GM19025 (cell line): Measurements from ENCODE around the gene CPED1.
A peak's percentile ranks its signal among the peaks of the same experiment; 100 is the strongest.
"Not testable (repeated sequence)": the region's sequence is repeated elsewhere in the genome, so short reads cannot be mapped to it uniquely, and the experiment has no call there.

Experiments used
- ATAC-seq: cut with Tn5 transposase; IDR thresholded peaks from one replicate; pipeline ENCODE4 v1.9.1; 2021; ENCODE audit warnings: mild to moderate bottlenecking, low read depth, moderate library complexity; ENCODE audit not compliant: unreplicated experiment

The CPED1 gene

DNA sequence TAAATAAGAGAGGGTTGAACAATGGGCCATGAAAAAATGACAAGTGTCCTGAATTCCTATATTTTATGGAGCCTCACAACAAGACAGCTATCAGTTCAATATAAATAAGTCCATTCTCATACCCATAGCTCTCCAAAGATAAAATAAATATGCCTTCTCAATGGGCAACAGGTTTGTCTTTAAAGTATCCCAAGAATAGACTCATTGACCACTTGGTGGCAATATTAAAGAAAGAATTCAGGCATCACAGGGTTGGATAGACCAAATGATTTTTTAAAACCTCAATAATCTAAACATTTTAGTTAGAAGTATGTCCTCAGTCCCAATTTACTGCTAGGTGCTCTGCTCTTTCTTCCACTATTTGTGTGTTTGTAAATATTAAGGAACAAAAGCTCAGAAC is 175.2 kb downstream of the CPED1 start:
- no peak for ATAC-seq

- ATAC-seq: no peak
Observed at GRCh38 chr7:121164247-121164646, 175.7 kb downstream of the CPED1 start.

DNA sequence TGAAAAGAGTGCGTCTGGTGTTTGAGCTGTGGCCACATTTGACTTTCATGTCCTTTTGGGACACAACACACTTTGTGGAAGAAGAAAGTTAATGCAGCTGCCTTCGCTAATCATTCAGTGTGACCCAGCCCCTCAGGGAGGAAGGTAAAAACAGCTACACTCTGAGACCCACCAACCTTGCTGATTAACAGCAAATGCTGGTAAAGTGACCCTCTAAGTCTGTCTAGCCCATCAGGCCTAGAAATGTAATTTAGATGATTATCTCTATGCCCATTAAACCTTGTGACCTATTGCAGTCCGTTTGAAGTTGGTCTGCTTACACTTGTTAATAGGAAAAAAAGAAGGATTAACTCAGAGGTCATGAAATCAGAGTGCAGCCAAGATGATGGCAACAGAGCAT is 178.4 kb downstream of the CPED1 start:
- ATAC-seq: no peak

DNA sequence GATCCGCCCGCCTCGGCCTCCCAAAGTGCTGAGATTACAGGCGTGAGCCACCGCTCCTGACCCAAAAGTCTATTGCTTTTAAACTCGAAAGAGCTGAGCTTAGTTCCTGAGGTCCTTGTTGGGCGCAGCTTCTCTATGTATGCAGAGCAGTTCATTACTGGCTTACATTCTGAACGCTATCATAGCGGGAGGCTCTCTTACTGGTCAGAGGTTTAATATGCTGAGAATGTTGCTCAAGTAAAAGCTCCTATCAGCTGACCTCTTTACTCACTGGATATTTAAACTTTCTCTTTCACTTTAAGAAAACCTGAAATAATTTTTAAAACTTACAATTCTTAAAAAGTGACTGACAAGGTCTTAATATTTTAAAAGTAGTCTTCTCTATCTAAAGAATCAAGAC is 179.5 kb downstream of the CPED1 start:
- no peak for ATAC-seq

DNA sequence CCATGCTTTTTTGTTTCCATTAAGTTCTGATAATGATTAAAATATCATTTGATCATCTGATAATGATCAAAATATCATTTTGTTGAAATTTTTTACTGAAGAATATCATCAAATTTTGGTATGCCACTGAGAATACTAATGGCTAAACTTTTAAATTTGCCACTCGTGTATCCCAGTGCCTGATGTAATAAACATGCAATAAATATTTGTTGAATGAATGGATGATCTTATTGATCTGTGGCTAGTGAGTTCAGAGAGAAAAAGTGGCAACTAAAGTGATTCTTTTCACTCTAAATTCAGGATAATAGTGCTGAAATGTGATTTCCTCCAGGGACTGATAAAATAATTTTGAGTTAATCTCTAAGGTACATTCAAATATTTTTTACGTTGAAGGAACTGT is 181.0 kb downstream of the CPED1 start:
- ATAC-seq: no peak

- no peak for ATAC-seq
Observed at GRCh38 chr7:121172484-121172883, 184.0 kb downstream of the CPED1 start.

DNA sequence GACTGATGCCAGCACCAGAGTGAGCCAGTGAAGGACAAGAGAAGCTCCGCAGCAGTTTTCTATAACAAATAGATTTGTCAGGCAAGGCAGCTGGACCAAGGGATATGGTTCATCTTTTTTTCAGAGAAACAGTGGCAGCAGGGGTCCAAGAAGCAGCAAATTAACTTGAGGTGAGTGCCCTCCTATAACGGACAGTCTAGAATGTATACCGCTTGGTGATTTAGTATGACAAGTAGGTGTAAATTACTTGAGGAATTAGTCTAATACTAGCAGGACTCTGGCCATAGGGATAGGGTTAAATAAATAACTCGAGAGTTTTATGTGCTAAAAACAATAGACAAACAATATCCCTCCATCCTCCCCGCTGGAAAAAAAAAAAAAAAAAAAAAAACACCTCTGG is 187.3 kb downstream of the CPED1 start:
- no peak for ATAC-seq

GRCh38 chr7:121178452-121178851 is 189.9 kb downstream of the CPED1 start:
- ATAC-seq: no peak

DNA sequence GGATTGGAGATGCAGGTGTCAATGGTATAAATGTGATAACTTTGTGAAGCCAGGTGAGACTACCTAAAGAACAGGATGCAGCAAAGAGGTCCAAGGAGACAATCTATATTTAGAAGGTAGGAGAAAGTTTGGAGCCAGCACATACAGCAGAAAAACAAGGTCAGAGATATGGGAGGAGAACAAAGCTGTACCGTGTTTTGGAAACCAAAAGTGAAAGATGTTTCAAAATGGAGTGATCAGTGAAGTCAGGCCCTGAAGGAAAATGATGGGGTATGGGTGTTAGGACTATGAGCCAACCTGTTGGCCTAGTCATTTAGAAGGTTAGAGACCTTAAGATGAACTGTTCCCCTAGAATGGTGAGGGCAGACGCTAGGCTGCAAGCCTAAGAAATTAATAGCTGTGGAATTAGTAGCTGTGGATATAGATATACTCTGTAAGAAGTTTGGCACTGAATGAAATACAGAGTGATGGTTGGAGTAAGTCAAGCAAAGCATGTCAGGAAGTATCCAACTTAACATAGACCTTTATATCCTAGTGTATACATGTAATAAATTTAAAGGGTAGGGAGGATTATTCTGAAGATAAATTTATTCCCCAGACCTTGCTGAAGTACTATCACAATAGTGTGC is 190.5 kb downstream of the CPED1 start:
- ATAC-seq: peak; percentile 44

DNA sequence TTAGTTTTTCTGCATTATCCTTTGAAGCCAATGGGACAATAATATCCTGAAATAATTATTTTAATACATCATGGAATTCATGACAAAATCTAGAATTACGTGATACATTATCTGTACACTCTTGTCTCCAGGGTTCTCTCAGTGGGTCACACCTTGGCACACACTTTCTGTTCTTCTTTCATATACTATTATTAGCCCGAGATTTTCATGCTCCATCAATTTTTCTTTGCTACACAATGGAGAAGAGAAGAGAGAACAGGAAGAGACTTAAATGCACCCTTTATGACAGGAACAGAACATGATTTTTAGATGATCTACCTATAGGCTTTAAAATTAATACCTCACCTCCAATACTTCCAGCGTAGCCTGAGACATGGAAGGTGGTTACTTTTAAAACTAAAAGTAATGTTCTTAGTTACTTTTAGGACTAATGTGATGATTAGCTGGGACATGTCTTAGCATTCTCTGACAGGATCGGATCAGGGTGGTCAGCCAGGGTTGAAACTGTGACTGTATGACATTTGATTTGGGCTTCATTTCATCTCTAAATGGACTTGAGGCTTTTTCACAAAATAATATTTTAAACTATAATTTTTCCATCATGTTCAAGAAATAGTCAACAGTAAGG is 192.0 kb downstream of the CPED1 start:
- peak; percentile 85 for ATAC-seq

- no peak for ATAC-seq
Observed at GRCh38 chr7:121181357-121181756, 192.8 kb downstream of the CPED1 start.

DNA sequence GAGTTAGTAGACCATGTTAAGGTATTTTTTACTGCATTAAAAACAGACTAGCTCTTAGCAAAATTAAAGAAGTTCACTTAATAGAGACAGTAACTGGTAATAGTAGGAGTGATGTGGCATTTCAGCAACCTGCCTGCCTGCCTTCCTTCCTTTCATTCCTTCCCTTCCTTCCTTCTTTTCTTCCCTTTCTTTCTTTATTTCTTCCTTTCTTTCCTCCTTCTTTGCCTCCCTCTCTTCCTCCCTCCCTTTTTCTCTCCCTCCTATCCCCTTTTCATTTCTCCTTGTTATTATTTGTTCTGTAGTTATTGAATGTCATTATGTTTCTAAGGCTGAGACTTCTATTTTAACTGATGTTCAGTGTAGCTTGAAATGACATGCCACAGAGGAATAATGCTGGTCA is 193.8 kb downstream of the CPED1 start:
- no peak for ATAC-seq

- ATAC-seq: no peak
Observed at GRCh38 chr7:121182902-121183301, 194.4 kb downstream of the CPED1 start.

- ATAC-seq: not testable (repeated sequence)
Observed at GRCh38 chr7:121183883-121184282, 195.4 kb downstream of the CPED1 start.

DNA sequence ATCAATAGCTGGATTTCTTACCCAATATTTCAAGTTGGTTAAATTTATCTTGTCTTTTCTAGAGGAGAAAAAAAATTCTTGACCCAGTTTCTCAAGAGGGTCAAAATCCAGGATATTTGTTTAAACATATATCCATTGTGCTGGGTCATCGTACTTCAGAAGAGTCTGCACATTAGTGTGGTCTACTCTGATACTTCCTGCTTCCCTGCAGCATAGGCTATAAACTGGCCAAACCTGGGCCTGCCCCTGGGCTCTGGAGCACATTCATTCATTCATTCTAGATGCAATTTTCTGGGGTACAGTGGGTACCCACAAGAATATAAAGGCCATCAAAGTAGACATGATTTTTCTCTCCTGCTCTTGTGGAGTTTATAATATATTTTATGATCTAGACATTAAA is 198.2 kb downstream of the CPED1 start:
- ATAC-seq: no peak

DNA sequence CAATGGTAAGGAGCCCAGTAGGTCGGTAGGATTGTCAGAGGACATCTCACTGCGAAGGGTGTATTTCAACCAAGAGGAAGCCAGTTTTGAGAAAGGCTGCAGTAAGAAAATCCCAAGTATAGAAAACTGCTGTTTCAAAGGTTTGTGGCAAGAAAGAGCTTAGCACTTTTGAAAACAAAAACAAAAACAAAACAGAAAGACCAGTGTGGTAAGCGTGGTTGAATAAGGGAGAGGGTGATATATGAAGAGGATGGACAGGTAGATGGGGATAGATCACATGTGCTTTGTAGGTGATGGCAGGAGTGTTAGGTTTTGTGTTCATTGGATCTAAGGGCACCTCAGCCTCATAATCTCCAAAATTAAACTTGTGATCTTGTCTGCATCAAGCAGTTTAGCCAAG is 198.7 kb downstream of the CPED1 start:
- ATAC-seq: peak; percentile 52

GRCh38 chr7:121187676-121188075 is 199.2 kb downstream of the CPED1 start:
- no peak for ATAC-seq

DNA sequence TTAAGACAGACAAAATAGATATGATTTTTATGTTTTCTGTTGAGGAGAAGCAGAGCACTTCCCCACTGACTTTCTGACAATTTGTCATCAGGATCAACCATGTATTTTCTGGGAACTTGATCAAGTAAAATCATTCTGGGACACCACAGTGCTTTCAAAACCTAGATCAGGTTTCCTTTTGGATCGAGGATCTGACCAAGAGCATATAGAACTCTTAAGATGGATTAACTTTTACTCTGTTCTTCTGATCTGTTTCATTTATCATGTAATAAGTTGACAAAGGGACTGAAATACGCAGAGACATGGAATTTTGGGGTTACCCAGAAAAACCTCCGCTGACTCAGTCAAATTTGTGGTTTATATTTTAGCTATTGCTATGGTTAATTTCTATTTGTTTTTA is 204.3 kb downstream of the CPED1 start:
- no peak for ATAC-seq

- no peak for ATAC-seq
Observed at GRCh38 chr7:121195010-121195409, 206.5 kb downstream of the CPED1 start.

DNA sequence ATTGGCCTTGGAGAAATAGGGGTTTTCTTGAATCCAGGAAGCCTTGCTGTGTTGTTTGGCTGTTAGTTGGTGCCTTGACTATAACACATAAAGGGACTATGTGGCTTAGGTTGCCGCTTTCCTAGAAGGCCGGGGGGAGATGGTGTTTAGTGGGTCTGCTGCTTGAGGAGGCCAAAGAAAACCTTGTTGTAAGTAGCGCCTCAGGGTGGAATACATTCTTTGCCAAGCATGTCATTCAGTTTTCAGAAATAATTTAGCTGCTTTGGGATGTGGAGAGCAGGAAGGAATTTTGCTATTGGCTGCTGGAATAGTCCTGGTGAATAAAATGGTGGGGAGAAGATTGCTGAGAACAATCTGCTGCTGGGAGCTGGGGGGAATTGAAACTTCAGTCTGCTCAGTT is 207.4 kb downstream of the CPED1 start:
- no peak for ATAC-seq

GRCh38 chr7:121196286-121196685 is 207.8 kb downstream of the CPED1 start:
- no peak for ATAC-seq

GRCh38 chr7:121197455-121197854 is 208.9 kb downstream of the CPED1 start:
- ATAC-seq: no peak

GRCh38 chr7:121198502-121198901 is 210.0 kb downstream of the CPED1 start:
- ATAC-seq: no peak
